Breast epithelium (tissue), 4 donors: ENCODE results near the gene APBA3. TPM values are rescaled to one million over a fixed set of nuclear protein-coding genes. Genes with fewer than 3 reads are reported as not detected.

Source experiments
- DNase-seq, 2 donors: peaks; one replicate each; pipeline ENCODE4 v3.0.0-alpha.2; 2019; ENCODE audit warnings: low spot score in 2 of 2
- H3K27ac ChIP-seq, 2 donors: fragments of 200-600 bp; sonication (generic) in 1 of 2; one replicate each; pipeline ENCODE4 v1.5.1; 2016 to 2019; ENCODE audit warnings: mild to moderate bottlenecking in 1 of 2
- H3K27me3 ChIP-seq, 2 donors: fragments of 200-600 bp; sonication (generic) in 1 of 2; one replicate each; pipeline versions ENCODE4 v1.5.1 to v1.6.0; 2017 to 2019; ENCODE audit warnings: control low read depth in 1 of 2, mild to moderate bottlenecking in 1 of 2
- H3K36me3 ChIP-seq: fragments of 200-600 bp; one replicate; pipeline ENCODE4 v1.5.1; 2019
- H3K4me1 ChIP-seq, 2 donors: fragments of 200-600 bp; sonication (generic); one replicate each; pipeline ENCODE4 v1.5.1; 2016 to 2019; ENCODE audit warnings: control low read depth in 1 of 2
- H3K4me3 ChIP-seq, 3 donors: fragments of 200-600 bp; sonication (generic); 1 replicate in 2 of 3; 2 replicates in 1 of 3; pipeline ENCODE4 v1.5.1; 2016 to 2019; ENCODE audit warnings: mild to moderate bottlenecking in 3 of 3, moderate library complexity in 2 of 3
- H3K9me3 ChIP-seq, 2 donors: fragments of 200-600 bp; sonication (generic) in 1 of 2; one replicate each; pipeline ENCODE4 v1.5.1; 2016 to 2019; ENCODE audit warnings: control low read depth in 1 of 2
- POLR2A ChIP-seq: fragments of 450-650 bp; IDR thresholded peaks from one replicate; pipeline ENCODE4 v1.6.1; 2016; ENCODE audit warnings: antibody characterized with exemption, mild to moderate bottlenecking, moderate library complexity
- POLR2AphosphoS5 ChIP-seq, 3 donors: sonication (generic); formaldehyde crosslinking; IDR thresholded peaks; one replicate each; pipeline ENCODE4 v1.6.1; 2017; ENCODE audit warnings: antibody characterized with exemption in 3 of 3
- intact Hi-C: fragments of 100-400 bp; cut with DNase I; formaldehyde crosslinking; loops from one replicate; pipeline ENCODE4 v1.15.1; 2023; ENCODE audit warnings: low total_unique reads
- total RNA-seq, 3 donors: library from RNA; depleted of rRNA; stranded (reverse); fragments of >200 nt; gene quantifications; one replicate each; pipeline ENCODE4 v1.1.0, GENCODE V29; 2016
- TF ChIP-seq, protein P1 (sequence below), 3 donors: fragments of 450-650 bp; IDR thresholded peaks; one replicate each; pipeline ENCODE4 v1.5.1; 2016 to 2017; ENCODE audit warnings: antibody characterized with exemption in 3 of 3, mild to moderate bottlenecking in 3 of 3, moderate library complexity in 3 of 3

Gene APBA3
- total RNA-seq, 3 donors from 2014 or later: 24.0 to 24.9 (median 24.6) TPM

DNA sequence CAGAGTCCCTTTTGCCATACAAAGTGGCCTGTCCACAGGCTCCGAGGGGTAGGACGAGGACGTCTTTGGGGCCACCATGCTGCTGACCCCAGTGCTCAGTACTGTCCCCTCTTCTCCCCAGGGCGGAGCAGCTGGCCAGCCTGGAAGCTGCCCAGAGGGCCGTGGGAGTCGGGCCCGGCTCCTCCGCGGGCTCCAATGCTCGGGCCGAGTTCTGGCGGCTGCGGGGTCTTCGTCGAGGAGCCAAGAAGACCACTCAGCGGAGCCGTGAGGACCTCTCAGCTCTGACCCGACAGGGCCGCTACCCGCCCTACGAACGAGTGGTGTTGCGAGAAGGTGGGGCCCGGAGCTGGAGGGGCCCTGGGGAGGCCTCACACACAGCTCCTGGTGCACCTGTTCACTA is 21.1 kb downstream of the APBA3 start:
- H3K27ac ChIP-seq: no peak overlapping the region
- H3K4me3 ChIP-seq: no peak overlapping the region
- H3K36me3 ChIP-seq: no peaks in the 10 kb centered on the region
- TF ChIP-seq, protein P1, sequence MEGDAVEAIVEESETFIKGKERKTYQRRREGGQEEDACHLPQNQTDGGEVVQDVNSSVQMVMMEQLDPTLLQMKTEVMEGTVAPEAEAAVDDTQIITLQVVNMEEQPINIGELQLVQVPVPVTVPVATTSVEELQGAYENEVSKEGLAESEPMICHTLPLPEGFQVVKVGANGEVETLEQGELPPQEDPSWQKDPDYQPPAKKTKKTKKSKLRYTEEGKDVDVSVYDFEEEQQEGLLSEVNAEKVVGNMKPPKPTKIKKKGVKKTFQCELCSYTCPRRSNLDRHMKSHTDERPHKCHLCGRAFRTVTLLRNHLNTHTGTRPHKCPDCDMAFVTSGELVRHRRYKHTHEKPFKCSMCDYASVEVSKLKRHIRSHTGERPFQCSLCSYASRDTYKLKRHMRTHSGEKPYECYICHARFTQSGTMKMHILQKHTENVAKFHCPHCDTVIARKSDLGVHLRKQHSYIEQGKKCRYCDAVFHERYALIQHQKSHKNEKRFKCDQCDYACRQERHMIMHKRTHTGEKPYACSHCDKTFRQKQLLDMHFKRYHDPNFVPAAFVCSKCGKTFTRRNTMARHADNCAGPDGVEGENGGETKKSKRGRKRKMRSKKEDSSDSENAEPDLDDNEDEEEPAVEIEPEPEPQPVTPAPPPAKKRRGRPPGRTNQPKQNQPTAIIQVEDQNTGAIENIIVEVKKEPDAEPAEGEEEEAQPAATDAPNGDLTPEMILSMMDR (IDR thresholded peaks at IDR 0.05): no peak
- TF ChIP-seq POLR2A (no peak), POLR2AphosphoS5 (IDR thresholded peaks at IDR 0.05) (no peak)
- intact Hi-C loops: no loop called here
- no peaks in the 10 kb centered on the region for H3K27me3 ChIP-seq
- H3K9me3 ChIP-seq: no peaks in the 10 kb centered on the region
- no peaks in the 10 kb centered on the region for H3K4me1 ChIP-seq
- no peak for DNase-seq

DNA sequence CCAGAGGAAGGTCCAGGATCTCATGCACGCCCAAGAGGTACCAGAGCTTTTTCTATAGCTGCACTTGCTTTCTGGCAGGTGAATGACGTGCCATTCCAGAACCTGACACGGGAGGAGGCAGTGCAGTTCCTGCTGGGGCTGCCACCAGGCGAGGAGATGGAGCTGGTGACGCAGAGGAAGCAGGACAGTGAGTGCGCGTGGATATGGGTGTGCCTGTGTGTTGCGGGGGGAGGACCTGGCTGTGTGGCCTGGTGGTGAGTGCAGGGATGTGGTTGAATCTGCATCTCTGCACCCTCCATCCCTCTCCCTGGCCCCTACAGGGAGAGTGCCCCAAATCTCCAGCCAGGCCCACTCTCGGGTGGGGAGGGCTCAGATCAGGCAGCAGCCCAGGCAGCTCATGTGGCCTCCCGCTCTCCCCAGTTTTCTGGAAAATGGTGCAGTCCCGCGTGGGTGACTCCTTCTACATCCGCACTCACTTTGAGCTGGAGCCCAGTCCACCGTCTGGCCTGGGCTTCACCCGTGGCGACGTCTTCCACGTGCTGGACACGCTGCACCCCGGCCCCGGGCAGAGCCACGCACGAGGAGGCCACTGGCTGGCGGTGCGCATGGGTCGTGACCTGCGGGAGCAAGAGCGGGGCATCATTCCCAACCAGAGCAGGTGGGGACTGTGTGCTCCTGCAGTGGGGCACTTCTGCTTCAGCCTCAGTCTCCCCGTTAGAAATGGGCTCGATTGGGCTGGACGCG is 22.8 kb downstream of the APBA3 start:
- no peaks in the 10 kb centered on the region for H3K4me1 ChIP-seq
- DNase-seq: no peak
- no peak overlapping the region for H3K4me3 ChIP-seq
- H3K27ac ChIP-seq: no peak overlapping the region
- intact Hi-C loops: no loop called here
- no peaks in the 10 kb centered on the region for H3K9me3 ChIP-seq
- no peaks in the 10 kb centered on the region for H3K36me3 ChIP-seq
- H3K27me3 ChIP-seq: no peaks in the 10 kb centered on the region
- no peak for TF ChIP-seq POLR2A
- TF ChIP-seq, protein P1 (IDR thresholded peaks at IDR 0.05): no peak
- TF ChIP-seq POLR2AphosphoS5 (IDR thresholded peaks at IDR 0.05): no peak

DNA sequence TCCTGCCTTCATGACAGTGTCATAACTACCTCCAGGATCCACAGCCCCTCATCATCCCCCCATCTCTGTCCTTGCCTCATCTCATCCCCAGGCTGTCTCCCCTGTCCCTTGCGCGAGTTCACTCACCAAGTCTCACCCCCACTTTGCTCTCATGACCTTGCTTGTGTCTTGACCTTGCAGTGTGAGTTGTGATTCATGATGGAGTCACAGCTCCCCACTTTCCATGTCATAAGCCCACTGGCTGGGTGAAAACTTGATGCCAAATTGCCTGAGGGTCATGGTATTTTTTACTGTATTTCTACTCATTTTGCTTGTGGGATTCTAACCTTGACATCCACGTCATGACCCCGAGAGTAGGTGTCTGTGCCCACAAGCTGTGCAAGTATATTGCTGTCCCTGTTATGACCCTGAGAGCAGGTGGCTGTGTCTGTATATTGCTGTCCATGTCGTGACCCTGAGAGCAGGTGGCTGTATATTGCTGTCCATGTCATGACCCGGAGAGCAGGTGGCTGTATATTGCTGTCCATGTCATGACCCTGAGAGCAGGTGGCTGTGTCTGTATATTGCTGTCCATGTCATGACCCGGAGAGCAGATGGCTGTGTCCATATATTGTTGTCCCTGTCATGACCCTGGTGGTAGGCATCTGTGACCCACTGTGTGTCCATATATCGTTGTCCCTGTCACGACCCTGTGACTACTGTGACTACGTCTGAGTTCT is 23.8 kb downstream of the APBA3 start:
- intact Hi-C loops: no loop called here
- H3K9me3 ChIP-seq: no peaks in the 10 kb centered on the region

DNA sequence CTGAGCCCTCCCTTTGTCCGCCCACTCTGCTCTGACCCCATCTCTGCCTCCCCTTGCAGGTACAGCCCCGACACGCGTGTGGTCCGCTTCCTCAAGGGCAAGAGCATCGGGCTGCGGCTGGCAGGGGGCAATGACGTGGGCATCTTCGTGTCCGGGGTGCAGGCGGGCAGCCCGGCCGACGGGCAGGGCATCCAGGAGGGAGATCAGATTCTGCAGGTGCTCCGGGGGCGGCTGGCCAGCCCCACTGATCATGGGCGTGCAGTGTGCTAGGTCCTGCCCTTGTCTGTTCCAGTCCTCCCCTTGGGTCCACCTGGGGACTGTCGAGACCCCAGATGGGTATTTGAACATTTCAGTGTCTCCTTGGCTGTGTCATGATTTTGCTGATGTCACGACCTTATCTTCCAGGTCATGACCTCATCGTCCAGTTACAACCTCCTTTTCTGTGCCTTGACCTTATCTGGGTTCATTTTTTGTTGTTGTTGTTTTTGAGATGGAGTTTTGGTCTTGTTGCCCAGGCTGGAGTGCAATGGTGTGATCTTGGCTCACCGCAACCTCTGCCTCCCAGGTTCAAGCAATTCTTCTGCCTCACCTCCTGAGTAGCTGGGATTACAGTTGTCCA is 25.3 kb downstream of the APBA3 start:
- no peak for DNase-seq
- no peaks in the 10 kb centered on the region for H3K9me3 ChIP-seq
- no peak overlapping the region for H3K27ac ChIP-seq
- TF ChIP-seq POLR2AphosphoS5 (IDR thresholded peaks at IDR 0.05) (no peak), POLR2A (no peak)
- TF ChIP-seq, protein P1 (IDR thresholded peaks at IDR 0.05): no peak
- intact Hi-C loops: no loop called here
- H3K4me1 ChIP-seq: no peaks in the 10 kb centered on the region
- no peaks in the 10 kb centered on the region for H3K36me3 ChIP-seq
- H3K27me3 ChIP-seq: no peaks in the 10 kb centered on the region
- H3K4me3 ChIP-seq: no peak overlapping the region

More for the DNA sequence above, 23.8 kb downstream of the APBA3 start:
- H3K4me3 ChIP-seq: no peak overlapping the region
- TF ChIP-seq POLR2A (no peak), POLR2AphosphoS5 (IDR thresholded peaks at IDR 0.05) (no peak)
- TF ChIP-seq, protein P1 (IDR thresholded peaks at IDR 0.05): no peak
- H3K4me1 ChIP-seq: no peaks in the 10 kb centered on the region
- no peaks in the 10 kb centered on the region for H3K36me3 ChIP-seq
- H3K27ac ChIP-seq: no peak overlapping the region
- DNase-seq: no peak
- no peaks in the 10 kb centered on the region for H3K27me3 ChIP-seq

DNA sequence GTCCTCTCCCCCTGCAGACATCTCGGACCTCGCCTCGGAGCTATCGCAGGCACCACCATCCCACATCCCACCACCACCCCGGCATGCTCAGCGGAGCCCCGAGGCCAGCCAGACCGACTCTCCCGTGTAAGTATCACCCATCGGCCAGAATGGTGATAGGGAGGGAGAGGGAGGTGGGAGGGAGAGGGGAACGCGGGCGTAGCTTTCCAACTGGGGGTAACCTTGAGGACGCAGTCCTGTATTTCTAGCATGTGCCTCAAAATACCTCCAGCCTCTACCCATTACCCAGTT is 27.2 kb downstream of the APBA3 start:
- H3K36me3 ChIP-seq: no peaks in the 10 kb centered on the region
- H3K9me3 ChIP-seq: peaks cover under 1% of the 10 kb centered on the region in 2 donors
- H3K4me1 ChIP-seq: no peaks in the 10 kb centered on the region
- no peaks in the 10 kb centered on the region for H3K27me3 ChIP-seq
- H3K27ac ChIP-seq: no peak overlapping the region
- no peak overlapping the region for H3K4me3 ChIP-seq
- DNase-seq: no peak
- TF ChIP-seq, protein P1 (IDR thresholded peaks at IDR 0.05): no peak
- TF ChIP-seq POLR2A (no peak), POLR2AphosphoS5 (IDR thresholded peaks at IDR 0.05) (no peak)
- intact Hi-C loops: no loop called here
